Chondrocyte (in vitro differentiated cells): Measurements from ENCODE around the gene PIGK. TPM values are rescaled to one million over a fixed set of nuclear protein-coding genes. Genes with fewer than 3 reads are reported as not detected.

Experiments
- DNase-seq: peaks from one replicate; pipeline ENCODE4 v3.0.0; 2021; ENCODE audit warnings: mixed read lengths, low spot score
- H3K27ac Mint-ChIP-seq: one replicate; pipeline ENCODE4 v1.8.0; 2021; ENCODE audit warnings: mild to moderate bottlenecking, moderate library complexity, mixed read lengths; ENCODE audit not compliant: unreplicated experiment
- H3K27me3 Mint-ChIP-seq: 2 replicates; pipeline ENCODE4 v1.8.0; 2021; ENCODE audit warnings: low read depth, mixed read lengths
- H3K36me3 Mint-ChIP-seq: 2 replicates; pipeline ENCODE4 v1.8.0; 2021; ENCODE audit warnings: low read depth, mixed read lengths
- H3K4me1 Mint-ChIP-seq: 2 replicates; pipeline ENCODE4 v1.8.0; 2021; ENCODE audit warnings: low read depth, mild to moderate bottlenecking, mixed read lengths
- H3K4me3 Mint-ChIP-seq: one replicate; pipeline ENCODE4 v1.8.0; 2021; ENCODE audit warnings: mild to moderate bottlenecking, moderate library complexity, mixed read lengths; ENCODE audit not compliant: unreplicated experiment
- H3K9me3 Mint-ChIP-seq: 2 replicates; pipeline ENCODE4 v1.8.0; 2021; ENCODE audit warnings: low read depth, mixed read lengths
- CTCF ChIP-seq: fragments of 200-600 bp; sonication (generic); IDR thresholded peaks from 2 replicates; pipeline ENCODE4 v1.5.0; 2021; ENCODE audit warnings: antibody characterized with exemption, mild to moderate bottlenecking, moderate library complexity
- total RNA-seq: library from RNA; stranded (reverse); gene quantifications from 3 replicates; pipeline ENCODE4 v1.2.1, GENCODE V29; 2021

The PIGK gene
- total RNA-seq, 1 donor from 2014 or later = 41.5 TPM

- peaks cover 8% of the 10 kb centered on the region for H3K4me1 Mint-ChIP-seq
These were observed 100.5 kb downstream of the PIGK start for GRCh38 chr1:77118712-77119111.

GRCh38 chr1:77104672-77105071 lies 114.6 kb downstream of the PIGK start:
- Mint-ChIP-seq H3K9me3 (peaks cover 3% of the 10 kb centered on the region), H3K4me3 (no peak overlapping the region), H3K4me1 (peaks cover 8% of the 10 kb centered on the region), H3K36me3 (peaks cover 5% of the 10 kb centered on the region), H3K27ac (no peak overlapping the region), H3K27me3 (no peaks in the 10 kb centered on the region)
- DNase-seq = no peak
- TF ChIP-seq CTCF = no peak

More at GRCh38 chr1:77118712-77119111, 100.5 kb downstream of the PIGK start:
- Mint-ChIP-seq H3K27me3 (no peaks in the 10 kb centered on the region), H3K27ac (no peak overlapping the region), H3K36me3 (peaks cover 2% of the 10 kb centered on the region), H3K9me3 (no peaks in the 10 kb centered on the region), H3K4me3 (no peak overlapping the region)
- DNase-seq = no peak
- TF ChIP-seq CTCF = no peak

- Mint-ChIP-seq H3K9me3 (no peaks in the 10 kb centered on the region), H3K36me3 (peaks cover 1% of the 10 kb centered on the region), H3K27me3 (no peaks in the 10 kb centered on the region), H3K4me3 (no peak overlapping the region), H3K4me1 (peaks cover 8% of the 10 kb centered on the region), H3K27ac (no peak overlapping the region)
- no peak for TF ChIP-seq CTCF
- no peak for DNase-seq
These were observed 115.7 kb downstream of the PIGK start for GRCh38 chr1:77103486-77103885.

GRCh38 chr1:77100875-77101274 lies 118.4 kb downstream of the PIGK start:
- no peak for TF ChIP-seq CTCF
- H3K27ac Mint-ChIP-seq = no peak overlapping the region
- DNase-seq = no peak
- no peaks in the 10 kb centered on the region for H3K27me3 Mint-ChIP-seq
- no peaks in the 10 kb centered on the region for H3K9me3 Mint-ChIP-seq
- H3K4me1 Mint-ChIP-seq = peaks cover 8% of the 10 kb centered on the region
- no peaks in the 10 kb centered on the region for H3K36me3 Mint-ChIP-seq
- no peak overlapping the region for H3K4me3 Mint-ChIP-seq

GRCh38 chr1:77096496-77097255 lies 122.6 kb downstream of the PIGK start:
- H3K27me3 Mint-ChIP-seq = no peaks in the 10 kb centered on the region
- H3K9me3 Mint-ChIP-seq = no peaks in the 10 kb centered on the region
- H3K4me1 Mint-ChIP-seq = peaks cover 8% of the 10 kb centered on the region
- H3K36me3 Mint-ChIP-seq = no peaks in the 10 kb centered on the region
- no peak overlapping the region for H3K27ac Mint-ChIP-seq
- TF ChIP-seq CTCF = no peak
- H3K4me3 Mint-ChIP-seq = no peak overlapping the region
- no peak for DNase-seq
